ENCODE measurements around the gene SELENOH.

GRCh38 chr11:57764566-57764965 lies 23.3 kb downstream of the SELENOH start:
- TF ChIP-seq YY1 (tag by site-specific recombination; IDR thresholded peaks at IDR 0.05) (no peak), ZNF175 (tag by site-specific recombination; IDR thresholded peaks at IDR 0.05) (no peak), CTCF (tag by site-specific recombination; IDR thresholded peaks at IDR 0.05) (no peak), REST (tag by site-specific recombination; IDR thresholded peaks at IDR 0.05) (no peak), ZBTB21 (tag by site-specific recombination; IDR thresholded peaks at IDR 0.05) (no peak), ZBTB17 (tag by site-specific recombination; IDR thresholded peaks at IDR 0.05) (no peak), ZNF624 (tag by site-specific recombination; IDR thresholded peaks at IDR 0.05) (no peak), HOXA7 (CRISPR knock-in tag; IDR thresholded peaks at IDR 0.05; ENCODE audit: borderline replicate concordance) (no peak)

All from HEK293 (cell line).